H1 (cell line): Measurements from ENCODE around the gene PGAP3. TPM values are rescaled to one million over a fixed set of nuclear protein-coding genes. Genes with fewer than 3 reads are reported as not detected.

Experiments used
- ASH2L ChIP-seq: fragments of 200-600, 300-600 bp; sonication (generic); IDR thresholded peaks from one replicate; pipeline ENCODE4 v1.7.1; 2017; ENCODE audit warnings: low read length
- BRCA1 ChIP-seq: IDR thresholded peaks from 2 replicates; pipeline ENCODE4 v1.6.1; 2012; ENCODE audit warnings: low read depth, low read length, improper control_type of control experiment
- CHD1 ChIP-seq: IDR thresholded peaks from 2 replicates; pipeline ENCODE4 v1.6.1; 2012; ENCODE audit warnings: low read depth, low read length, improper control_type of control experiment
- HDAC6 ChIP-seq: IDR thresholded peaks from one replicate; pipeline ENCODE4 v1.7.1; 2012; ENCODE audit warnings: low read depth, mild to moderate bottlenecking, inconsistent platforms, low read length, moderate library complexity
- KDM4A ChIP-seq: IDR thresholded peaks from one replicate; pipeline ENCODE4 v1.7.1; 2012; ENCODE audit warnings: low read depth, mild to moderate bottlenecking, moderate library complexity, low read length, inconsistent platforms; ENCODE audit not compliant: severe bottlenecking
- SP2 ChIP-seq: IDR thresholded peaks from 2 replicates; pipeline ENCODE4 v1.6.1; 2012; ENCODE audit warnings: mild to moderate bottlenecking, low read length, inconsistent platforms
- SP4 ChIP-seq: IDR thresholded peaks from 2 replicates; pipeline ENCODE4 v1.6.1; 2012; ENCODE audit warnings: low read length, inconsistent platforms
- TEAD4 ChIP-seq: IDR thresholded peaks from 2 replicates; pipeline ENCODE4 v1.6.1; 2012; ENCODE audit warnings: low read depth, low read length, inconsistent platforms, mixed read lengths
- polyA plus RNA-seq, 7 experiments: library from polyadenylated mRNA; depleted of rRNA in 3 of 7; stranded (reverse) in 5 of 7; unstranded in 2 of 7; fragments of >200 nt in 5 of 7; fragments of 200-250 nt in 2 of 7; gene quantifications; 1 replicate in 5 of 7; 2 replicates in 1 of 7; 4 replicates in 1 of 7; pipeline versions ENCODE4 v1.2.1 to v1.2.3, GENCODE V29; 2011 to 2013; ENCODE audit warnings: missing spikeins in 2 of 7, mixed read lengths in 2 of 7
- total RNA-seq: library from RNA; stranded (reverse); fragmentation: NEBNext Ultra II Directional; extraction: Animal tissue kit (Norgen Biotek cat#: 25700); gene quantifications from 2 replicates; pipeline ENCODE4 v1.2.1, GENCODE V29; 2021
- TF ChIP-seq, protein P1 (sequence below): IDR thresholded peaks from 2 replicates; pipeline ENCODE4 v1.6.1; 2012; ENCODE audit warnings: inconsistent platforms
- TF ChIP-seq, protein P2 (sequence below): fragments of 300-600 bp; sonication (generic); IDR thresholded peaks from 2 replicates; pipeline ENCODE4 v1.7.1; 2012; ENCODE audit warnings: low read length, moderate library complexity, mild to moderate bottlenecking, inconsistent platforms; ENCODE audit not compliant: insufficient replicate concordance

PGAP3 gene
- total and polyA plus RNA-seq, 2 of the 8 experiments (the other 6 are each of a cell fraction or from before 2014, with no cell fraction given): 21.0 to 30.7 TPM

GRCh38 chr17:39667945-39668924 lies 19.6 kb downstream of the PGAP3 start, which contains the start of gene PNMT (continued):
- TF ChIP-seq SP2: no peak
- TF ChIP-seq BRCA1: no peak
- TF ChIP-seq CHD1: no peak
- peak; percentile 79 for TF ChIP-seq ASH2L
- TF ChIP-seq SP4: no peak
- no peak for TF ChIP-seq TEAD4
- TF ChIP-seq, protein P1, sequence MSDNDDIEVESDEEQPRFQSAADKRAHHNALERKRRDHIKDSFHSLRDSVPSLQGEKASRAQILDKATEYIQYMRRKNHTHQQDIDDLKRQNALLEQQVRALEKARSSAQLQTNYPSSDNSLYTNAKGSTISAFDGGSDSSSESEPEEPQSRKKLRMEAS: peak; percentile 64; the same call in 1 of the 2 replicates
- TF ChIP-seq, protein P2, sequence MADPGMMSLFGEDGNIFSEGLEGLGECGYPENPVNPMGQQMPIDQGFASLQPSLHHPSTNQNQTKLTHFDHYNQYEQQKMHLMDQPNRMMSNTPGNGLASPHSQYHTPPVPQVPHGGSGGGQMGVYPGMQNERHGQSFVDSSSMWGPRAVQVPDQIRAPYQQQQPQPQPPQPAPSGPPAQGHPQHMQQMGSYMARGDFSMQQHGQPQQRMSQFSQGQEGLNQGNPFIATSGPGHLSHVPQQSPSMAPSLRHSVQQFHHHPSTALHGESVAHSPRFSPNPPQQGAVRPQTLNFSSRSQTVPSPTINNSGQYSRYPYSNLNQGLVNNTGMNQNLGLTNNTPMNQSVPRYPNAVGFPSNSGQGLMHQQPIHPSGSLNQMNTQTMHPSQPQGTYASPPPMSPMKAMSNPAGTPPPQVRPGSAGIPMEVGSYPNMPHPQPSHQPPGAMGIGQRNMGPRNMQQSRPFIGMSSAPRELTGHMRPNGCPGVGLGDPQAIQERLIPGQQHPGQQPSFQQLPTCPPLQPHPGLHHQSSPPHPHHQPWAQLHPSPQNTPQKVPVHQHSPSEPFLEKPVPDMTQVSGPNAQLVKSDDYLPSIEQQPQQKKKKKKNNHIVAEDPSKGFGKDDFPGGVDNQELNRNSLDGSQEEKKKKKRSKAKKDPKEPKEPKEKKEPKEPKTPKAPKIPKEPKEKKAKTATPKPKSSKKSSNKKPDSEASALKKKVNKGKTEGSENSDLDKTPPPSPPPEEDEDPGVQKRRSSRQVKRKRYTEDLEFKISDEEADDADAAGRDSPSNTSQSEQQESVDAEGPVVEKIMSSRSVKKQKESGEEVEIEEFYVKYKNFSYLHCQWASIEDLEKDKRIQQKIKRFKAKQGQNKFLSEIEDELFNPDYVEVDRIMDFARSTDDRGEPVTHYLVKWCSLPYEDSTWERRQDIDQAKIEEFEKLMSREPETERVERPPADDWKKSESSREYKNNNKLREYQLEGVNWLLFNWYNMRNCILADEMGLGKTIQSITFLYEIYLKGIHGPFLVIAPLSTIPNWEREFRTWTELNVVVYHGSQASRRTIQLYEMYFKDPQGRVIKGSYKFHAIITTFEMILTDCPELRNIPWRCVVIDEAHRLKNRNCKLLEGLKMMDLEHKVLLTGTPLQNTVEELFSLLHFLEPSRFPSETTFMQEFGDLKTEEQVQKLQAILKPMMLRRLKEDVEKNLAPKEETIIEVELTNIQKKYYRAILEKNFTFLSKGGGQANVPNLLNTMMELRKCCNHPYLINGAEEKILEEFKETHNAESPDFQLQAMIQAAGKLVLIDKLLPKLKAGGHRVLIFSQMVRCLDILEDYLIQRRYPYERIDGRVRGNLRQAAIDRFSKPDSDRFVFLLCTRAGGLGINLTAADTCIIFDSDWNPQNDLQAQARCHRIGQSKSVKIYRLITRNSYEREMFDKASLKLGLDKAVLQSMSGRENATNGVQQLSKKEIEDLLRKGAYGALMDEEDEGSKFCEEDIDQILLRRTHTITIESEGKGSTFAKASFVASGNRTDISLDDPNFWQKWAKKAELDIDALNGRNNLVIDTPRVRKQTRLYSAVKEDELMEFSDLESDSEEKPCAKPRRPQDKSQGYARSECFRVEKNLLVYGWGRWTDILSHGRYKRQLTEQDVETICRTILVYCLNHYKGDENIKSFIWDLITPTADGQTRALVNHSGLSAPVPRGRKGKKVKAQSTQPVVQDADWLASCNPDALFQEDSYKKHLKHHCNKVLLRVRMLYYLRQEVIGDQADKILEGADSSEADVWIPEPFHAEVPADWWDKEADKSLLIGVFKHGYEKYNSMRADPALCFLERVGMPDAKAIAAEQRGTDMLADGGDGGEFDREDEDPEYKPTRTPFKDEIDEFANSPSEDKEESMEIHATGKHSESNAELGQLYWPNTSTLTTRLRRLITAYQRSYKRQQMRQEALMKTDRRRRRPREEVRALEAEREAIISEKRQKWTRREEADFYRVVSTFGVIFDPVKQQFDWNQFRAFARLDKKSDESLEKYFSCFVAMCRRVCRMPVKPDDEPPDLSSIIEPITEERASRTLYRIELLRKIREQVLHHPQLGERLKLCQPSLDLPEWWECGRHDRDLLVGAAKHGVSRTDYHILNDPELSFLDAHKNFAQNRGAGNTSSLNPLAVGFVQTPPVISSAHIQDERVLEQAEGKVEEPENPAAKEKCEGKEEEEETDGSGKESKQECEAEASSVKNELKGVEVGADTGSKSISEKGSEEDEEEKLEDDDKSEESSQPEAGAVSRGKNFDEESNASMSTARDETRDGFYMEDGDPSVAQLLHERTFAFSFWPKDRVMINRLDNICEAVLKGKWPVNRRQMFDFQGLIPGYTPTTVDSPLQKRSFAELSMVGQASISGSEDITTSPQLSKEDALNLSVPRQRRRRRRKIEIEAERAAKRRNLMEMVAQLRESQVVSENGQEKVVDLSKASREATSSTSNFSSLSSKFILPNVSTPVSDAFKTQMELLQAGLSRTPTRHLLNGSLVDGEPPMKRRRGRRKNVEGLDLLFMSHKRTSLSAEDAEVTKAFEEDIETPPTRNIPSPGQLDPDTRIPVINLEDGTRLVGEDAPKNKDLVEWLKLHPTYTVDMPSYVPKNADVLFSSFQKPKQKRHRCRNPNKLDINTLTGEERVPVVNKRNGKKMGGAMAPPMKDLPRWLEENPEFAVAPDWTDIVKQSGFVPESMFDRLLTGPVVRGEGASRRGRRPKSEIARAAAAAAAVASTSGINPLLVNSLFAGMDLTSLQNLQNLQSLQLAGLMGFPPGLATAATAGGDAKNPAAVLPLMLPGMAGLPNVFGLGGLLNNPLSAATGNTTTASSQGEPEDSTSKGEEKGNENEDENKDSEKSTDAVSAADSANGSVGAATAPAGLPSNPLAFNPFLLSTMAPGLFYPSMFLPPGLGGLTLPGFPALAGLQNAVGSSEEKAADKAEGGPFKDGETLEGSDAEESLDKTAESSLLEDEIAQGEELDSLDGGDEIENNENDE: no peak
- TF ChIP-seq KDM4A: peak; percentile 74
- TF ChIP-seq HDAC6: no peak
